WTC11 (cell line): Measurements from ENCODE around the gene MALL.

ENCODE experiments used
- CREB1 ChIP-seq: sonication (generic); formaldehyde crosslinking; IDR thresholded peaks from 2 replicates; pipeline ENCODE4 v1.8.0; 2023; ENCODE audit warnings: mild to moderate bottlenecking, missing genetic modification reagents
- NFATC4 ChIP-seq: fragments of 250-450 bp; sonication (Bioruptor Pico); IDR thresholded peaks from 2 replicates; pipeline ENCODE4 v1.9.0; 2021; ENCODE audit warnings: mild to moderate bottlenecking
- NFYB ChIP-seq: sonication (generic); formaldehyde crosslinking; conservative IDR thresholded peaks from 2 replicates; pipeline ENCODE4 v1.8.0; 2022; ENCODE audit warnings: low read depth, missing genetic modification reagents
- SMAD3 ChIP-seq: sonication (generic); formaldehyde crosslinking; IDR thresholded peaks from 2 replicates; pipeline ENCODE4 v1.8.0; 2022; ENCODE audit warnings: missing genetic modification reagents, mild to moderate bottlenecking, borderline replicate concordance
- SP1 ChIP-seq: sonication (generic); formaldehyde crosslinking; conservative IDR thresholded peaks from 2 replicates; pipeline ENCODE4 v1.8.1; 2022; ENCODE audit warnings: missing genetic modification reagents
- ZNF232 ChIP-seq: sonication (generic); formaldehyde crosslinking; IDR thresholded peaks from 2 replicates; pipeline ENCODE4 v1.8.0; 2022; ENCODE audit warnings: mild to moderate bottlenecking, missing genetic modification reagents
- ZNF423 ChIP-seq: fragments of 250-450 bp; sonication (Bioruptor Pico); IDR thresholded peaks from 2 replicates; pipeline ENCODE4 v2.1.2; 2022; ENCODE audit warnings: mild to moderate bottlenecking, moderate library complexity
- ZNF671 ChIP-seq: fragments of 250-450 bp; sonication (Bioruptor Pico); IDR thresholded peaks from 2 replicates; pipeline ENCODE4 v1.8.0; 2021; ENCODE audit warnings: mild to moderate bottlenecking
- TF ChIP-seq, protein P1 (sequence below): fragments of 200-600 bp; IDR thresholded peaks from 2 replicates; pipeline ENCODE4 v1.8.0; 2022; ENCODE audit warnings: antibody characterized with exemption
- TF ChIP-seq, protein P2 (sequence below): sonication (generic); formaldehyde crosslinking; IDR thresholded peaks from 2 replicates; pipeline ENCODE4 v1.8.1; 2023; ENCODE audit warnings: mild to moderate bottlenecking, missing genetic modification reagents, borderline replicate concordance
- TF ChIP-seq, protein P3 (sequence below): sonication (generic); formaldehyde crosslinking; IDR thresholded peaks from 2 replicates; pipeline ENCODE4 v1.8.1; 2022; ENCODE audit warnings: mild to moderate bottlenecking, moderate library complexity, missing genetic modification reagents

GRCh38 chr2:110126086-110126773 lies 10.6 kb upstream of the MALL start:
- TF ChIP-seq, protein P1, sequence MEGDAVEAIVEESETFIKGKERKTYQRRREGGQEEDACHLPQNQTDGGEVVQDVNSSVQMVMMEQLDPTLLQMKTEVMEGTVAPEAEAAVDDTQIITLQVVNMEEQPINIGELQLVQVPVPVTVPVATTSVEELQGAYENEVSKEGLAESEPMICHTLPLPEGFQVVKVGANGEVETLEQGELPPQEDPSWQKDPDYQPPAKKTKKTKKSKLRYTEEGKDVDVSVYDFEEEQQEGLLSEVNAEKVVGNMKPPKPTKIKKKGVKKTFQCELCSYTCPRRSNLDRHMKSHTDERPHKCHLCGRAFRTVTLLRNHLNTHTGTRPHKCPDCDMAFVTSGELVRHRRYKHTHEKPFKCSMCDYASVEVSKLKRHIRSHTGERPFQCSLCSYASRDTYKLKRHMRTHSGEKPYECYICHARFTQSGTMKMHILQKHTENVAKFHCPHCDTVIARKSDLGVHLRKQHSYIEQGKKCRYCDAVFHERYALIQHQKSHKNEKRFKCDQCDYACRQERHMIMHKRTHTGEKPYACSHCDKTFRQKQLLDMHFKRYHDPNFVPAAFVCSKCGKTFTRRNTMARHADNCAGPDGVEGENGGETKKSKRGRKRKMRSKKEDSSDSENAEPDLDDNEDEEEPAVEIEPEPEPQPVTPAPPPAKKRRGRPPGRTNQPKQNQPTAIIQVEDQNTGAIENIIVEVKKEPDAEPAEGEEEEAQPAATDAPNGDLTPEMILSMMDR: no peak
- TF ChIP-seq NFYB (CRISPR knock-in tag) (no peak), SMAD3 (CRISPR knock-in tag) (no peak), ZNF671 (no peak), SP1 (CRISPR knock-in tag) (no peak), ZNF423 (CRISPR knock-in tag) (no peak), ZNF232 (CRISPR knock-in tag) (no peak), CREB1 (CRISPR knock-in tag) (no peak), NFATC4 (CRISPR knock-in tag) (no peak)
- TF ChIP-seq, protein P2, sequence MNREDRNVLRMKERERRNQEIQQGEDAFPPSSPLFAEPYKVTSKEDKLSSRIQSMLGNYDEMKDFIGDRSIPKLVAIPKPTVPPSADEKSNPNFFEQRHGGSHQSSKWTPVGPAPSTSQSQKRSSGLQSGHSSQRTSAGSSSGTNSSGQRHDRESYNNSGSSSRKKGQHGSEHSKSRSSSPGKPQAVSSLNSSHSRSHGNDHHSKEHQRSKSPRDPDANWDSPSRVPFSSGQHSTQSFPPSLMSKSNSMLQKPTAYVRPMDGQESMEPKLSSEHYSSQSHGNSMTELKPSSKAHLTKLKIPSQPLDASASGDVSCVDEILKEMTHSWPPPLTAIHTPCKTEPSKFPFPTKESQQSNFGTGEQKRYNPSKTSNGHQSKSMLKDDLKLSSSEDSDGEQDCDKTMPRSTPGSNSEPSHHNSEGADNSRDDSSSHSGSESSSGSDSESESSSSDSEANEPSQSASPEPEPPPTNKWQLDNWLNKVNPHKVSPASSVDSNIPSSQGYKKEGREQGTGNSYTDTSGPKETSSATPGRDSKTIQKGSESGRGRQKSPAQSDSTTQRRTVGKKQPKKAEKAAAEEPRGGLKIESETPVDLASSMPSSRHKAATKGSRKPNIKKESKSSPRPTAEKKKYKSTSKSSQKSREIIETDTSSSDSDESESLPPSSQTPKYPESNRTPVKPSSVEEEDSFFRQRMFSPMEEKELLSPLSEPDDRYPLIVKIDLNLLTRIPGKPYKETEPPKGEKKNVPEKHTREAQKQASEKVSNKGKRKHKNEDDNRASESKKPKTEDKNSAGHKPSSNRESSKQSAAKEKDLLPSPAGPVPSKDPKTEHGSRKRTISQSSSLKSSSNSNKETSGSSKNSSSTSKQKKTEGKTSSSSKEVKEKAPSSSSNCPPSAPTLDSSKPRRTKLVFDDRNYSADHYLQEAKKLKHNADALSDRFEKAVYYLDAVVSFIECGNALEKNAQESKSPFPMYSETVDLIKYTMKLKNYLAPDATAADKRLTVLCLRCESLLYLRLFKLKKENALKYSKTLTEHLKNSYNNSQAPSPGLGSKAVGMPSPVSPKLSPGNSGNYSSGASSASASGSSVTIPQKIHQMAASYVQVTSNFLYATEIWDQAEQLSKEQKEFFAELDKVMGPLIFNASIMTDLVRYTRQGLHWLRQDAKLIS (CRISPR knock-in tag): no peak
- TF ChIP-seq, protein P3, sequence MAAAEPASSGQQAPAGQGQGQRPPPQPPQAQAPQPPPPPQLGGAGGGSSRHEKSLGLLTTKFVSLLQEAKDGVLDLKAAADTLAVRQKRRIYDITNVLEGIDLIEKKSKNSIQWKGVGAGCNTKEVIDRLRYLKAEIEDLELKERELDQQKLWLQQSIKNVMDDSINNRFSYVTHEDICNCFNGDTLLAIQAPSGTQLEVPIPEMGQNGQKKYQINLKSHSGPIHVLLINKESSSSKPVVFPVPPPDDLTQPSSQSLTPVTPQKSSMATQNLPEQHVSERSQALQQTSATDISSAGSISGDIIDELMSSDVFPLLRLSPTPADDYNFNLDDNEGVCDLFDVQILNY (CRISPR knock-in tag): no peak
